Stimulated activated CD8-positive, alpha-beta memory T cell treated with anti-CD3 and anti-CD28 coated beads, Interleukin-4, amount 100 ng/mL, for 24 hours (primary cell): ENCODE data around the gene SYNJ2BP.

Experiments
- DNase-seq: peaks from one replicate; pipeline ENCODE4 v3.0.0-alpha.2; 2020; ENCODE audit warnings: low read depth

Gene SYNJ2BP

DNA sequence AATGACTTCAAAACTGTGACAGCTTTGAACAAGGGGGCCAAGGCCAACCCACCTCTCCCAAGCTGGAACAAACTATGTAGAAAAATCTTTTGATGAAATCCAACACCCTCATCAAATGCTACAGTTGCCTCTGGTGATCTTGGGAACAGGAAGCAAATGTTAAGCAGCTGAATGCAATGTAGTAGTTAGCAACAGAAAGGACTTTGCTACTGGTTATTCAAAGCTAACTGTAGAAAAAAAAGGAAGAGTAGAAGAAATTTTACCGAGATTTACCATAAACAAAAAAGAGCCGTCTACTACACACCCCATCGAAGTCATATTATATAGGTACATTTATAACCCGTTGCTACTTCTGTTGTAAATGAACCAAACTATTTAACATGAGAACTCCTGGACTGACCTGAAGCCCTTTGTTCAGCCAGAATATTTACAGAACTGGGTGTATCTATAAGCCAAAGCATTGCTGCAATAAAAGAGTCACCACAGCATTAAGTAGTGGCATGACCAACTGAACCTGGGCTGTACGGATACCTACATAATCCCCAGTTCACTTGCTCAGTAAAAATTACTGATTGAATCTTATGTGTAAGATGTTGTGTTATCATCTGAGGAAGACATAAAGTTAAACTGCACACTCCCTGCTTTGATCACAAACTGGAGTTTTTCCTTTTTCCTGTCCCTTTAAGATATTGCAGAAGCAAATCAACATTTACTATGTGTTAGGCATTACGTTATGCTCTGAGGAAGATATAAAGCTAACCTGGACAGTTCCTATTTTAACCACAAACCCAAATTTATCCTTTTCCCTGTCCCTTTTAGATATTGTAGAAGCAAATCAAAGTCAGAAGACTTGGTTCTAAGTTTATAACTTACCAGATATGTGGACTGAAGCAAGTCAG lies 25.1 kb downstream of the SYNJ2BP start:
- no peak for DNase-seq

DNA sequence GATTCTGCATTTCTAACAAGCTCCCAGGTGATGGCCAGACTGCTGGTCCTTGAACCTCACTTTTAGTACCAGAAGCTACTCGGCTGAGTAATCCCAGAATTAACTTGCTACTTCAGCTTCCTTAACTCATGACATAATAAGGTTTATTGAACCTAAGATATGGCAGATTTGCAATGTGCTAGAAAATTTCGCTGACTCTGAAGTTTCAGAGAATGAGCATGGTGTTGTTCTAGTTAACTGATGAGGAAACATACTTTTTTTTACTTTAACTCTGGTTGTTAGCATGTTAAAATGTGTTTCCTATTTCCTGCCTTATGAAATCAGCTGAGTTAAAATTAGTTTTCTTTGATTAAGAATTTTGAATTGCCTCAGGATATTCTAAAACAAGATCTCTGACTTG lies 34.4 kb downstream of the SYNJ2BP start:
- DNase-seq, result no peak

DNA sequence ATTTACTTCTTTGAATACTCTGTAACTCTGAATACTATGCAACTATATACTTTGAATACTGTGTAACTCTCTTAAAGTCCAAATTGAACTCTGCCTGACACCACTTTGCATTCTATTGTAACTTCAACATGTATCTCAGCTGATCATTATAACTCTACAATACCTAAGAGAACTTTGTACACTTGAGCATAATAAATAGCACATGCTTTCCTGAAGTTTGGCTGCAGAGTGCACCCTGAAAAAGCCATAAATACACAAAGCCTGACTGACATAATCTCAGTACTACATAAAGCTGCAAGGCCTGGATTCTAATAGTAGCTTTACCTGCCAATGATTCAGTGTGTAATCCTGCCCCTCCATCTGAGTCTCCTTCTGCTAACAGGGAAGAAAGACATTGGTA lies 36.1 kb downstream of the SYNJ2BP start:
- no peak for DNase-seq

DNA sequence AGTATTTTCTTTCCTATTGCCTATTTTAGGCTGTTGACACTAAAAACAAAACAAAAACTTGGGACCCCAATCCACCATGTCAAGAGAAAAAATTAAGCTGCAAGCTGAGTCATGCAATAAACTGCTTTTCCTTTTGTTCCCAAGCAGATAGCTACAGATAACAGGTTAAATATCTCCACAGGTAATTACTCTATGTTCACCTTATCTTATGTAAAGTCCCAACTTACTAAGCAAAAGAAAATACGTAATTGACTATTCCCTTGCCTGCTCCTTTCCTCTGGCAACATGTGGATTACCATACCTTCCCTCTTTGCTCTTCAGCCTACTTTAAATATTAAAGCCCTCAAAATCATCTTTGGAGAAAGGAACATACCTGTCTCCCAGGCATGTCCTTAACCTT lies 38.2 kb downstream of the SYNJ2BP start:
- DNase-seq, result no peak
